Measurements from ENCODE around the gene RAB11FIP4.

DNA sequence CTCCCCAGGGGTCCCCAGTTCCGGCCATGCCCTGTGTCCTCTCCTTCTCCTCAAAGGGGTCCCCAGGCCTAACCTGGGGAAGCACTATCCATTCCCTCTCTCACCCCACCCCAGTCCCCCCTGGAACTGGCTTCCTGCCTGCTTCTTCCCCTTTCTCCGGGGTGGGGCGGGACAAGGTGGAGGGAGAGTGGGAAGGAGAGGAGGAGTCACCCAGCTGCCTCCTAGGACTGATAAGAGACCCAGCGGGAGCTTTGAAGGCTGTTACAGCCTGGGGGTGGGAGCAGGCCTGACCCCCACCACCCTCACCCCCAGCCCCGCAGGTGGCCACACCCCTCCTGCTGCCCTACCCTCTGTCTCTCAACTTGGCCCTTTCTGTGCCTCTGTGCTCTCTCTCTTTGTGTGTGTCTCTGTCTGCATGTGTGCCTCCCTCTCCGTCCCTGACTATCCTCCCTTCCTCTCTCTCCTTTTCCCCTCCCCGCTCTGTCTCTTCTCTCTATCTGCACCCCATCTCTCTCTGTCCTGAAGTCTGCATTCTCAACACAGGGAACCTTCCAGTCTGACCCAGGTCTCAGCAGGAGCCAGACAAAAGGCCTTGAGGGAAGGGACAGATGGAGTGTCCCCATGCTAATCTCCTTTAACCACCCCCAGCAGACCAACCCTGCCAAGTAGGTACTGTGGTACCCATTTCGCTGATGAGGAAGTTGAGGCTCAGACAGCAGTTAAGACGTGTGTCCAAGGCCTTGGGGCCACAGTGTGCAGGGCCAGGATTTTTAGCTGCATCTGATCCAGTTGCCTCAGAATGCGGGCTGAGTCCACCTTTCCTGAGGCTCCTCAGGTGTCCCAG, 66.1 kb downstream of the RAB11FIP4 start:
- TF ChIP-seq, protein P1, sequence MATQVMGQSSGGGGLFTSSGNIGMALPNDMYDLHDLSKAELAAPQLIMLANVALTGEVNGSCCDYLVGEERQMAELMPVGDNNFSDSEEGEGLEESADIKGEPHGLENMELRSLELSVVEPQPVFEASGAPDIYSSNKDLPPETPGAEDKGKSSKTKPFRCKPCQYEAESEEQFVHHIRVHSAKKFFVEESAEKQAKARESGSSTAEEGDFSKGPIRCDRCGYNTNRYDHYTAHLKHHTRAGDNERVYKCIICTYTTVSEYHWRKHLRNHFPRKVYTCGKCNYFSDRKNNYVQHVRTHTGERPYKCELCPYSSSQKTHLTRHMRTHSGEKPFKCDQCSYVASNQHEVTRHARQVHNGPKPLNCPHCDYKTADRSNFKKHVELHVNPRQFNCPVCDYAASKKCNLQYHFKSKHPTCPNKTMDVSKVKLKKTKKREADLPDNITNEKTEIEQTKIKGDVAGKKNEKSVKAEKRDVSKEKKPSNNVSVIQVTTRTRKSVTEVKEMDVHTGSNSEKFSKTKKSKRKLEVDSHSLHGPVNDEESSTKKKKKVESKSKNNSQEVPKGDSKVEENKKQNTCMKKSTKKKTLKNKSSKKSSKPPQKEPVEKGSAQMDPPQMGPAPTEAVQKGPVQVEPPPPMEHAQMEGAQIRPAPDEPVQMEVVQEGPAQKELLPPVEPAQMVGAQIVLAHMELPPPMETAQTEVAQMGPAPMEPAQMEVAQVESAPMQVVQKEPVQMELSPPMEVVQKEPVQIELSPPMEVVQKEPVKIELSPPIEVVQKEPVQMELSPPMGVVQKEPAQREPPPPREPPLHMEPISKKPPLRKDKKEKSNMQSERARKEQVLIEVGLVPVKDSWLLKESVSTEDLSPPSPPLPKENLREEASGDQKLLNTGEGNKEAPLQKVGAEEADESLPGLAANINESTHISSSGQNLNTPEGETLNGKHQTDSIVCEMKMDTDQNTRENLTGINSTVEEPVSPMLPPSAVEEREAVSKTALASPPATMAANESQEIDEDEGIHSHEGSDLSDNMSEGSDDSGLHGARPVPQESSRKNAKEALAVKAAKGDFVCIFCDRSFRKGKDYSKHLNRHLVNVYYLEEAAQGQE (IDR thresholded peaks at IDR 0.05; ENCODE audit: borderline replicate concordance): no peak
- TF ChIP-seq, protein P1 (CRISPR knock-in tag; IDR thresholded peaks at IDR 0.05; ENCODE audit: low read depth): no peak
- TF ChIP-seq, protein P2, sequence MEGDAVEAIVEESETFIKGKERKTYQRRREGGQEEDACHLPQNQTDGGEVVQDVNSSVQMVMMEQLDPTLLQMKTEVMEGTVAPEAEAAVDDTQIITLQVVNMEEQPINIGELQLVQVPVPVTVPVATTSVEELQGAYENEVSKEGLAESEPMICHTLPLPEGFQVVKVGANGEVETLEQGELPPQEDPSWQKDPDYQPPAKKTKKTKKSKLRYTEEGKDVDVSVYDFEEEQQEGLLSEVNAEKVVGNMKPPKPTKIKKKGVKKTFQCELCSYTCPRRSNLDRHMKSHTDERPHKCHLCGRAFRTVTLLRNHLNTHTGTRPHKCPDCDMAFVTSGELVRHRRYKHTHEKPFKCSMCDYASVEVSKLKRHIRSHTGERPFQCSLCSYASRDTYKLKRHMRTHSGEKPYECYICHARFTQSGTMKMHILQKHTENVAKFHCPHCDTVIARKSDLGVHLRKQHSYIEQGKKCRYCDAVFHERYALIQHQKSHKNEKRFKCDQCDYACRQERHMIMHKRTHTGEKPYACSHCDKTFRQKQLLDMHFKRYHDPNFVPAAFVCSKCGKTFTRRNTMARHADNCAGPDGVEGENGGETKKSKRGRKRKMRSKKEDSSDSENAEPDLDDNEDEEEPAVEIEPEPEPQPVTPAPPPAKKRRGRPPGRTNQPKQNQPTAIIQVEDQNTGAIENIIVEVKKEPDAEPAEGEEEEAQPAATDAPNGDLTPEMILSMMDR (IDR thresholded peaks at IDR 0.05 in 2 of 3, conservative IDR thresholded peaks at IDR 0.05 in 1 of 3; ENCODE audit: insufficient read depth in 2 of 3, low read depth in 1 of 3, low read length in 3 of 3): no peak
- no peak for TF ChIP-seq CBX5 (IDR thresholded peaks at IDR 0.05; ENCODE audit: borderline replicate concordance, low read depth)
- no peak for TF ChIP-seq TAF1 (IDR thresholded peaks at IDR 0.05; ENCODE audit: control insufficient read depth, extremely low read depth, insufficient read depth, low read length, severe bottlenecking)
- no peak for TF ChIP-seq SMARCB1 (IDR thresholded peaks at IDR 0.05; ENCODE audit: insufficient read length, low read depth)
- no peak for TF ChIP-seq RBBP5 (IDR thresholded peaks at IDR 0.05; ENCODE audit: borderline replicate concordance, insufficient read depth, low read length, poor library complexity, severe bottlenecking)
- no peak for TF ChIP-seq FOXK1 (CRISPR knock-in tag; IDR thresholded peaks at IDR 0.05; ENCODE audit: borderline replicate concordance)
- no peak for TF ChIP-seq YY1 (IDR thresholded peaks at IDR 0.05; ENCODE audit: borderline replicate concordance in 1 of 3, control insufficient read depth in 1 of 3, extremely low read depth in 1 of 3, insufficient read depth in 3 of 3, insufficient read length in 1 of 3, insufficient replicate concordance in 2 of 3, low read depth in 1 of 3, low read length in 2 of 3)
- TF ChIP-seq, protein P3, sequence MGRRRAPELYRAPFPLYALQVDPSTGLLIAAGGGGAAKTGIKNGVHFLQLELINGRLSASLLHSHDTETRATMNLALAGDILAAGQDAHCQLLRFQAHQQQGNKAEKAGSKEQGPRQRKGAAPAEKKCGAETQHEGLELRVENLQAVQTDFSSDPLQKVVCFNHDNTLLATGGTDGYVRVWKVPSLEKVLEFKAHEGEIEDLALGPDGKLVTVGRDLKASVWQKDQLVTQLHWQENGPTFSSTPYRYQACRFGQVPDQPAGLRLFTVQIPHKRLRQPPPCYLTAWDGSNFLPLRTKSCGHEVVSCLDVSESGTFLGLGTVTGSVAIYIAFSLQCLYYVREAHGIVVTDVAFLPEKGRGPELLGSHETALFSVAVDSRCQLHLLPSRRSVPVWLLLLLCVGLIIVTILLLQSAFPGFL (CRISPR knock-in tag; IDR thresholded peaks at IDR 0.05): no peak
- no peak for TF ChIP-seq FOS (IDR thresholded peaks at IDR 0.05; ENCODE audit: extremely low read depth, insufficient read length)
- TF ChIP-seq, protein P4, sequence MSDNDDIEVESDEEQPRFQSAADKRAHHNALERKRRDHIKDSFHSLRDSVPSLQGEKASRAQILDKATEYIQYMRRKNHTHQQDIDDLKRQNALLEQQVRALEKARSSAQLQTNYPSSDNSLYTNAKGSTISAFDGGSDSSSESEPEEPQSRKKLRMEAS (CRISPR knock-in tag; IDR thresholded peaks at IDR 0.05): no peak
- TF ChIP-seq RFX5 (IDR thresholded peaks at IDR 0.05; ENCODE audit: low read depth, low read length): no peak
- TF ChIP-seq ZNF143 (CRISPR knock-in tag; IDR thresholded peaks at IDR 0.05): no peak
- TF ChIP-seq KDM1A (IDR thresholded peaks at IDR 0.05): peak; percentile 28 to 72; a peak in 2 of 4 replicates

All from K562 (cell line).